Ascending aorta (tissue), 2 donors: ENCODE data around the gene PIGBOS1. TPM values are rescaled to one million over a fixed set of nuclear protein-coding genes. Genes with fewer than 3 reads are reported as not detected.
"Not testable (repeated sequence)": the region's sequence is repeated elsewhere in the genome, so short reads cannot be mapped to it uniquely, and the experiment has no call there.

Experiments
- DNase-seq, 2 donors: peaks; one replicate each; pipeline ENCODE4 v3.0.0-alpha.2; 2019; ENCODE audit warnings: low spot score in 2 of 2
- H3K27ac ChIP-seq, 2 donors: fragments of 200-600 bp; sonication (generic); one replicate each; pipeline ENCODE4 v1.5.1; 2016 to 2017; ENCODE audit warnings: mild to moderate bottlenecking in 1 of 2
- H3K27me3 ChIP-seq: fragments of 200-600 bp; sonication (generic); one replicate; pipeline ENCODE4 v1.5.1; 2017
- H3K36me3 ChIP-seq, 2 donors: fragments of 200-600 bp; sonication (generic); one replicate each; pipeline ENCODE4 v1.5.1; 2016
- H3K4me1 ChIP-seq, 2 donors: fragments of 200-600 bp; sonication (generic); one replicate each; pipeline ENCODE4 v1.5.1; 2016 to 2017; ENCODE audit warnings: mild to moderate bottlenecking in 1 of 2
- H3K4me3 ChIP-seq, 2 donors: fragments of 200-600 bp; sonication (generic); one replicate each; pipeline ENCODE4 v1.5.1; 2016 to 2017; ENCODE audit warnings: mild to moderate bottlenecking in 1 of 2
- H3K9me3 ChIP-seq, 2 donors: fragments of 200-600 bp; sonication (generic); one replicate each; pipeline ENCODE4 v1.5.1; 2016
- CTCF ChIP-seq, 3 experiments: fragments of 200-600 bp in 2 of 3; fragments of 450-650 bp in 1 of 3; sonication (generic) in 2 of 3; IDR thresholded peaks; one replicate each; pipeline ENCODE4 v1.5.1; 2016 to 2019; ENCODE audit warnings: antibody characterized with exemption in 3 of 3, mild to moderate bottlenecking in 1 of 3, moderate library complexity in 1 of 3
- intact Hi-C: fragments of 100-400 bp; cut with DNase I; formaldehyde crosslinking; loops from one replicate; pipeline ENCODE4 v1.15.1; 2023
- total RNA-seq: library from RNA; depleted of rRNA; stranded (reverse); fragments of >200 nt; gene quantifications from one replicate; pipeline ENCODE4 v1.1.0, GENCODE V29; 2016

Gene PIGBOS1
- total RNA-seq, 1 donor from 2014 or later = 4.7 TPM

GRCh38 chr15:55297315-55297714 is 21.6 kb downstream of the PIGBOS1 start:
- H3K36me3 ChIP-seq = no peaks in the 10 kb centered on the region
- H3K4me1 ChIP-seq = no peaks in the 10 kb centered on the region
- intact Hi-C loops = loop anchor here (10.0 kb wide), 1 partner anchor 1323 kb away; the partner anchor contains the start of gene UNC13C

GRCh38 chr15:55290528-55291057 is 28.3 kb downstream of the PIGBOS1 start:
- H3K36me3 ChIP-seq = no peaks in the 10 kb centered on the region
- H3K4me3 ChIP-seq = peak overlapping the region; percentile 60 to 95
- peak; percentile 85 to 93 (median 87) for TF ChIP-seq CTCF (IDR thresholded peaks at IDR 0.05)
- peak; percentile 40 to 92 for DNase-seq
- no peaks in the 10 kb centered on the region for H3K27me3 ChIP-seq
- no peaks in the 10 kb centered on the region for H3K9me3 ChIP-seq
- intact Hi-C loops = loop anchor here (1.0 to 10.0 kb wide), 3 partner anchors 73 to 1316 kb away; partner anchors contain the start of gene UNC13C
- H3K4me1 ChIP-seq = peaks cover 0 to 7% of the 10 kb centered on the region in 2 donors
- peak overlapping the region; percentile 90 to 96 for H3K27ac ChIP-seq

More at GRCh38 chr15:55297315-55297714, 21.6 kb downstream of the PIGBOS1 start:
- H3K4me3 ChIP-seq = no peak overlapping the region
- H3K27ac ChIP-seq = no peak overlapping the region
- TF ChIP-seq CTCF (IDR thresholded peaks at IDR 0.05) = no peak
- H3K27me3 ChIP-seq = no peaks in the 10 kb centered on the region
- H3K9me3 ChIP-seq = no peaks in the 10 kb centered on the region
- no peak for DNase-seq

- peak; percentile 41 to 88 for DNase-seq
- Histone ChIP-seq H3K4me3 (peak within 1 kb of the TSS; percentile 60 to 95), H3K27ac (peak within 1 kb of the TSS; percentile 90 to 96), H3K9me3 (no peaks in the 10 kb centered on the region), H3K36me3 (no peaks in the 10 kb centered on the region), H3K27me3 (no peaks in the 10 kb centered on the region), H3K4me1 (peaks cover 0 to 10% of the 10 kb centered on the region in 2 donors)
- no peak for TF ChIP-seq CTCF (IDR thresholded peaks at IDR 0.05)
- intact Hi-C loops = loop anchor here (1.0 to 10.0 kb wide), 4 partner anchors 28 to 1315 kb away; partner anchors contain the start of gene UNC13C
Observed at GRCh38 chr15:55289746-55290527, 29.0 kb downstream of the PIGBOS1 start, which contains the start of gene RAB27A. Gene RAB27A, minus strand, starts transcription at chr15:55289813. Its CDS starts 54,879 bp downstream, at chr15:55234934.

GRCh38 chr15:55289011-55289745 is 29.7 kb downstream of the PIGBOS1 start:
- Histone ChIP-seq H3K27me3 (no peaks in the 10 kb centered on the region), H3K27ac (peak overlapping the region; percentile 90 to 96), H3K4me1 (peaks cover 0 to 10% of the 10 kb centered on the region in 2 donors), H3K36me3 (no peaks in the 10 kb centered on the region), H3K9me3 (no peaks in the 10 kb centered on the region), H3K4me3 (peak overlapping the region; percentile 60 to 95)
- TF ChIP-seq CTCF (IDR thresholded peaks at IDR 0.05) = no peak
- peak in 1 of 2 donors; percentile 67 for DNase-seq
- intact Hi-C loops = loop anchor here (1.0 kb wide), 1 partner anchor 29 kb away; no protein-coding TSS in a partner anchor

DNA sequence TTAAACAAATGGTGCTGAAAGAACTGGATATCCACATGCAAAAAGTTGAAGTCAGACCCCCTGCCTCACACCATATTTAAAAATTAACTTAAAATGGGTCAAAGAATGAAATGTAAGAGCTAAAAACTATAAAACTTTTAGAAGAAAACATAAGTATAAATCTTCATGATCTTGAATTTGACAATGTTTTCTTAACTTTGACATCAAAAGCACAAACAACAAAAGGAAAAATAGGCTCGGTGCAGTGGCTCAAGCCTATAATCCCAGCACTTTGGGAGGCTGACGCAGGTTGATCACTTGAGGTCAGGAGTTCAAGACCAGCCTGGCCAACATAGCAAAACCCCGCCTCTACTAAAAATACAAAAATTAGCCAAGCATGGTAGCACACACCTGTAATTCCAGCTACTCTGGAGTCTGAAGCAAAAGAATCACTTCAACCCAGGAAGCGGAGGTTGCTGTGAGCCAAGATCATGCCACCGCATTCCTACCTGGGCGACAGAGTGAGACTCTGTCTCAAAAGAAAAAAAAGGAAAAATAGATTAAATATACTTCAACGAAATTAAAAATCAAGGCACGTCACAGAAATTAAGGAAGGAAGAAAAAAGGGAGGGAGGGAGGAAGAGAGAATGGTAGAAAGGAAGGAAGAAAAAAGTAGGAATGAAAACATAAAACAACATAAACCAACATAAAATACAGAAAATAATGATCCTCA is 30.8 kb downstream of the PIGBOS1 start:
- Histone ChIP-seq H3K27ac (peak overlapping the region; percentile 90 to 96), H3K4me3 (peak overlapping the region in 1 of 2 donors; percentile 95), H3K36me3 (no peaks in the 10 kb centered on the region), H3K27me3 (no peaks in the 10 kb centered on the region), H3K4me1 (peaks cover 0 to 17% of the 10 kb centered on the region in 2 donors), H3K9me3 (no peaks in the 10 kb centered on the region)
- TF ChIP-seq CTCF (IDR thresholded peaks at IDR 0.05) = no peak
- intact Hi-C loops = no loop called here
- DNase-seq = no peak

- H3K36me3 ChIP-seq, H3K4me3 ChIP-seq, DNase-seq, H3K9me3 ChIP-seq, intact Hi-C loops, H3K27ac ChIP-seq, H3K27me3 ChIP-seq: not testable (repeated sequence)
- peaks cover 3 to 30% of the 10 kb centered on the region in 2 donors for H3K4me1 ChIP-seq
Observed at GRCh38 chr15:55286442-55287189, 32.3 kb downstream of the PIGBOS1 start.
